H9 (cell line): Measurements from ENCODE around the gene STOX1. TPM values are rescaled to one million over a fixed set of nuclear protein-coding genes. Genes with fewer than 3 reads are reported as not detected.

Experiments
- DNase-seq: peaks from one replicate; pipeline ENCODE4 v3.0.0-alpha.2; 2017
- H2AFZ ChIP-seq: one replicate; pipeline ENCODE4 v1.6.1; 2013; ENCODE audit warnings: mild to moderate bottlenecking, low read length, control low read depth, moderate library complexity
- H2AK5ac ChIP-seq: 2 replicates; pipeline ENCODE4 v1.6.1; 2013; ENCODE audit warnings: low read length, control low read depth, mixed read lengths; ENCODE audit not compliant: insufficient read length
- H2BK120ac ChIP-seq: one replicate; pipeline ENCODE4 v1.6.1; 2013; ENCODE audit warnings: low read depth, mild to moderate bottlenecking, low read length, control low read depth, inconsistent platforms; ENCODE audit not compliant: poor library complexity, severe bottlenecking
- H2BK12ac ChIP-seq: 2 replicates; pipeline ENCODE4 v1.6.1; 2013; ENCODE audit warnings: low read length, control low read depth, mixed read lengths, low read depth; ENCODE audit not compliant: insufficient read length
- H2BK15ac ChIP-seq: 2 replicates; pipeline ENCODE4 v1.6.1; 2013; ENCODE audit warnings: low read depth, low read length, control low read depth
- H2BK20ac ChIP-seq: one replicate; pipeline ENCODE4 v1.6.1; 2013; ENCODE audit warnings: low read depth, mild to moderate bottlenecking, low read length, control low read depth, inconsistent platforms; ENCODE audit not compliant: poor library complexity, severe bottlenecking
- H2BK5ac ChIP-seq: 2 replicates; pipeline ENCODE4 v1.6.1; 2013; ENCODE audit warnings: low read length, control low read depth, mixed read lengths; ENCODE audit not compliant: insufficient read length
- H3K14ac ChIP-seq: 2 replicates; pipeline ENCODE4 v1.6.1; 2013; ENCODE audit warnings: low read length, control low read depth; ENCODE audit not compliant: insufficient read depth
- H3K18ac ChIP-seq: 2 replicates; pipeline ENCODE4 v1.6.1; 2013; ENCODE audit warnings: low read depth, mild to moderate bottlenecking, mixed read lengths, low read length, control low read depth; ENCODE audit not compliant: insufficient read length
- H3K23ac ChIP-seq: 2 replicates; pipeline ENCODE4 v1.6.1; 2013; ENCODE audit warnings: low read length, control low read depth, mixed read lengths, low read depth; ENCODE audit not compliant: insufficient read length
- H3K23me2 ChIP-seq: 2 replicates; pipeline ENCODE4 v1.6.1; 2013; ENCODE audit warnings: low read depth, mild to moderate bottlenecking, mixed read lengths, low read length, control low read depth; ENCODE audit not compliant: insufficient read length, poor library complexity, severe bottlenecking
- H3K27ac ChIP-seq: 2 replicates; pipeline ENCODE4 v1.5.1; 2013; ENCODE audit warnings: low read length, control low read depth, mixed read lengths, low read depth; ENCODE audit not compliant: insufficient read length
- H3K27me3 ChIP-seq: 2 replicates; pipeline ENCODE4 v1.6.1; 2013; ENCODE audit warnings: low read length, control low read depth, inconsistent platforms; ENCODE audit not compliant: insufficient read depth
- H3K4ac ChIP-seq: 2 replicates; pipeline ENCODE4 v1.6.1; 2013; ENCODE audit warnings: low read depth, mild to moderate bottlenecking, control low read depth, inconsistent platforms, low read length, moderate library complexity
- H3K4me1 ChIP-seq: 2 replicates; pipeline ENCODE4 v1.6.1; 2013; ENCODE audit warnings: low read length, control low read depth, inconsistent platforms; ENCODE audit not compliant: insufficient read depth
- H3K4me2 ChIP-seq: 2 replicates; pipeline ENCODE4 v1.6.1; 2013; ENCODE audit warnings: low read length, control low read depth, mixed read lengths; ENCODE audit not compliant: insufficient read length, insufficient read depth
- H3K56ac ChIP-seq: 2 replicates; pipeline ENCODE4 v1.6.1; 2013; ENCODE audit warnings: low read depth, mild to moderate bottlenecking, mixed read lengths, low read length, control low read depth; ENCODE audit not compliant: insufficient read length
- H3K79me1 ChIP-seq: 2 replicates; pipeline ENCODE4 v1.6.1; 2013; ENCODE audit warnings: low read depth, mild to moderate bottlenecking, moderate library complexity, low read length, control low read depth, inconsistent platforms; ENCODE audit not compliant: insufficient read depth, poor library complexity, severe bottlenecking
- H3K79me2 ChIP-seq: 2 replicates; pipeline ENCODE4 v1.6.1; 2013; ENCODE audit warnings: low read length, control low read depth, inconsistent platforms; ENCODE audit not compliant: insufficient read depth
- H3K9ac ChIP-seq: 2 replicates; pipeline ENCODE4 v1.6.1; 2013; ENCODE audit warnings: low read length, control low read depth, mixed read lengths; ENCODE audit not compliant: insufficient read length; ENCODE audit errors: extremely low read depth
- H3K9me3 ChIP-seq: one replicate; pipeline ENCODE4 v1.6.1; 2013; ENCODE audit warnings: low read depth, low read length, inconsistent platforms; ENCODE audit not compliant: control insufficient read depth
- H3T11ph ChIP-seq: one replicate; pipeline ENCODE4 v1.6.1; 2013; ENCODE audit warnings: mild to moderate bottlenecking, low read length, control low read depth, inconsistent platforms
- H4K20me1 ChIP-seq: one replicate; pipeline ENCODE4 v1.6.1; 2013; ENCODE audit not compliant: control insufficient read depth, insufficient read length, insufficient read depth
- H4K5ac ChIP-seq: 2 replicates; pipeline ENCODE4 v1.6.1; 2013; ENCODE audit warnings: low read depth, mild to moderate bottlenecking, mixed read lengths, low read length, control low read depth; ENCODE audit not compliant: insufficient read length
- H4K8ac ChIP-seq: replicated peaks from 2 replicates; pipeline ENCODE4 v1.6.1; 2013; ENCODE audit warnings: low read length, control low read depth, mixed read lengths, low read depth; ENCODE audit not compliant: insufficient read length
- H4K91ac ChIP-seq: 2 replicates; pipeline ENCODE4 v1.6.1; 2013; ENCODE audit warnings: low read depth, mild to moderate bottlenecking, moderate library complexity, mixed read lengths, low read length, control low read depth; ENCODE audit not compliant: insufficient read length
- H3K27ac Mint-ChIP-seq, 3 experiments: 2 replicates in 2 of 3; 3 replicates in 1 of 3; pipeline ENCODE4 v1.8.0; 2020 to 2021; ENCODE audit warnings: mixed read lengths in 3 of 3, mild to moderate bottlenecking in 1 of 3, moderate library complexity in 1 of 3
- H3K27me3 Mint-ChIP-seq: 2 replicates; pipeline ENCODE4 v1.8.0; 2021; ENCODE audit warnings: low read depth, mild to moderate bottlenecking, moderate library complexity, mixed read lengths
- H3K36me3 Mint-ChIP-seq, 3 experiments: 2 replicates in 2 of 3; 3 replicates in 1 of 3; pipeline ENCODE4 v1.8.0; 2020 to 2021; ENCODE audit warnings: low read depth in 3 of 3, mixed read lengths in 3 of 3; ENCODE audit not compliant: insufficient read depth in 1 of 3
- H3K4me1 Mint-ChIP-seq, 2 experiments: 2 replicates each; pipeline ENCODE4 v1.8.0; 2020; ENCODE audit warnings: mixed read lengths in 2 of 2
- H3K4me3 Mint-ChIP-seq, 2 experiments: 2 replicates in 1 of 2; 3 replicates in 1 of 2; pipeline ENCODE4 v1.8.0; 2020 to 2021; ENCODE audit warnings: mild to moderate bottlenecking in 2 of 2, mixed read lengths in 2 of 2, moderate library complexity in 1 of 2
- H3K9me3 Mint-ChIP-seq, 2 experiments: 2 replicates in 1 of 2; 3 replicates in 1 of 2; pipeline ENCODE4 v1.8.0; 2020; ENCODE audit warnings: mild to moderate bottlenecking in 2 of 2, mixed read lengths in 2 of 2, moderate library complexity in 1 of 2
- CTCF ChIP-seq: fragments of 200-600 bp; sonication (generic); conservative IDR thresholded peaks from 3 replicates; pipeline ENCODE4 v1.8.0; 2021; ENCODE audit warnings: antibody characterized with exemption, mild to moderate bottlenecking
- WGBS: extraction: QIAGEN DNeasy Blood & Tissue Kit; methylation state at CpG from one replicate; pipeline ENCODE4 v1.1.7; 2013; ENCODE audit warnings: missing lambda C conversion rate, low lambda C conversion rate, mixed read lengths; ENCODE audit not compliant: insufficient read length; ENCODE audit errors: extremely low coverage; 5-methylcytosine and 5-hydroxymethylcytosine counted together
- total RNA-seq: library from RNA; stranded (reverse); gene quantifications from 2 replicates; pipeline ENCODE4 v1.2.1, GENCODE V29; 2021

STOX1 gene
- total RNA-seq, 1 experiment from 2014 or later: 5.8 TPM

DNA sequence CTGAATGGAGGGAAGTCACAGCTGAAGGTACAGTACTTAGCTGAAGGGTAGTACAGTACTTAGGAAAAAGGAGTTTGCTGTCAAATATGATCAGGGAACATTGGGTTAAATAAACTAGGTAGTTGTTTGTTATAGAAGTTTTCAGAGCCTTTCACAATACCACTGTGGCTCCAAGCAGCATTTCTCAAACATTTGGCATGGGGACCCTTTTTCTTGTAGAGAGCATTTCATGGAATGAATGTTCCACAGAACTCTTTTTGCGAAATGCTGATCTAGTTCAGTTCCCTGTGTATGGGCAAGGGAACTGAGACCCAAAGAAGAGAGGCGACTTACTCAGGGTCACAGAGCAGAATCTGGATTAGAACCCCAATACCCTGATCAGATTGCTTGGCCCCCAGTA lies 42.3 kb downstream of the STOX1 start:
- H3K4me1 Mint-ChIP-seq: peaks cover 29 to 40% of the 10 kb centered on the region in 2 experiments
- H3K23me2 ChIP-seq: no peaks in the 10 kb centered on the region
- no peak overlapping the region for H3K27ac ChIP-seq
- H3K79me1 ChIP-seq: no peaks in the 10 kb centered on the region
- no peaks in the 10 kb centered on the region for H3K79me2 ChIP-seq
- no peak overlapping the region for H2AFZ ChIP-seq
- no peak overlapping the region for H3K4me3 Mint-ChIP-seq
- H3K4me1 ChIP-seq: no peaks in the 10 kb centered on the region; the same call in 1 of the 2 replicates
- no peak overlapping the region for H3K4ac ChIP-seq
- WGBS: no CpG with 5 or more reads among the region's 2 CpGs
- H3T11ph ChIP-seq: no peak overlapping the region
- H3K27me3 ChIP-seq: no peaks in the 10 kb centered on the region
- H4K20me1 ChIP-seq: no peaks in the 10 kb centered on the region
- no peak for DNase-seq
- no peak overlapping the region for H2BK15ac ChIP-seq
- no peak overlapping the region for H4K8ac ChIP-seq
- no peak overlapping the region for H3K56ac ChIP-seq
- peaks cover 22 to 28% of the 10 kb centered on the region in 2 experiments for H3K9me3 Mint-ChIP-seq
- peaks cover 1% of the 10 kb centered on the region; the same call in 1 of the 2 replicates for H3K27me3 Mint-ChIP-seq
- no peak overlapping the region for H3K27ac Mint-ChIP-seq
- H3K14ac ChIP-seq: no peak overlapping the region
- H2AK5ac ChIP-seq: no peak overlapping the region
- H3K36me3 Mint-ChIP-seq: peaks cover 18 to 26% (median 18%) of the 10 kb centered on the region in 3 experiments
- H3K4me2 ChIP-seq: no peak overlapping the region
- H2BK12ac ChIP-seq: no peak overlapping the region
- no peak overlapping the region for H3K23ac ChIP-seq
- H3K9me3 ChIP-seq: peaks cover 11% of the 10 kb centered on the region
- no peak overlapping the region for H2BK20ac ChIP-seq
- H3K18ac ChIP-seq: no peak overlapping the region
- no peak overlapping the region for H4K91ac ChIP-seq
- no peak overlapping the region for H4K5ac ChIP-seq
- H2BK120ac ChIP-seq: no peak overlapping the region
- H2BK5ac ChIP-seq: no peak overlapping the region
- no peak overlapping the region for H3K9ac ChIP-seq
- TF ChIP-seq CTCF: no peak
